Stimulated activated memory B cell treated with anti-CD40 and anti-IgM and Interleukin-4, amounts not matched to agents 10 μg/mL and 1 μg/mL and 100 μg/mL, for 72 hours (primary cell): ENCODE measurements around the gene ARFIP1.
A peak's percentile ranks its signal among the peaks of the same experiment; 100 is the strongest.
"Not testable (repeated sequence)": the region's sequence is repeated elsewhere in the genome, so short reads cannot be mapped to it uniquely, and the experiment has no call there.

Experiments
- ATAC-seq: fragments of 150-1000 bp; cut with Tn5 transposase; 2 replicates; pipeline ENCODE4 v1.10.0; 2021
- H3K27ac Mint-ChIP-seq: one replicate; pipeline ENCODE4 v1.8.0; 2022; ENCODE audit warnings: mild to moderate bottlenecking, mixed read lengths
- H3K27me3 Mint-ChIP-seq: one replicate; pipeline ENCODE4 v1.8.0; 2022; ENCODE audit warnings: mixed read lengths
- H3K36me3 Mint-ChIP-seq: one replicate; pipeline ENCODE4 v1.8.0; 2022; ENCODE audit warnings: mixed read lengths
- H3K4me1 Mint-ChIP-seq: one replicate; pipeline ENCODE4 v1.8.0; 2022; ENCODE audit warnings: mixed read lengths
- H3K4me3 Mint-ChIP-seq: one replicate; pipeline ENCODE4 v1.8.0; 2022; ENCODE audit warnings: mild to moderate bottlenecking, moderate library complexity, mixed read lengths
- H3K9me3 Mint-ChIP-seq: one replicate; pipeline ENCODE4 v1.8.0; 2022; ENCODE audit warnings: mixed read lengths

Gene ARFIP1

GRCh38 chr4:152810715-152811287 is 31.0 kb downstream of the ARFIP1 start:
- H3K9me3 Mint-ChIP-seq = peaks cover 20% of the 10 kb centered on the region
- H3K36me3 Mint-ChIP-seq = peaks cover 62% of the 10 kb centered on the region
- H3K27ac Mint-ChIP-seq = no peak overlapping the region
- peaks cover 35% of the 10 kb centered on the region for H3K4me1 Mint-ChIP-seq
- no peaks in the 10 kb centered on the region for H3K27me3 Mint-ChIP-seq
- H3K4me3 Mint-ChIP-seq = no peak overlapping the region
- no peak for ATAC-seq

GRCh38 chr4:152815078-152815477 is 35.3 kb downstream of the ARFIP1 start:
- no peak overlapping the region for H3K27ac Mint-ChIP-seq
- peaks cover 28% of the 10 kb centered on the region for H3K9me3 Mint-ChIP-seq
- peaks cover 35% of the 10 kb centered on the region for H3K4me1 Mint-ChIP-seq
- H3K36me3 Mint-ChIP-seq = peaks cover 82% of the 10 kb centered on the region
- no peak for ATAC-seq
- H3K4me3 Mint-ChIP-seq = no peak overlapping the region
- no peaks in the 10 kb centered on the region for H3K27me3 Mint-ChIP-seq

GRCh38 chr4:152817331-152817730 is 37.6 kb downstream of the ARFIP1 start:
- peaks cover 60% of the 10 kb centered on the region for H3K36me3 Mint-ChIP-seq
- H3K4me1 Mint-ChIP-seq = peaks cover 35% of the 10 kb centered on the region
- ATAC-seq = no peak
- H3K4me3 Mint-ChIP-seq = no peak overlapping the region
- no peaks in the 10 kb centered on the region for H3K27me3 Mint-ChIP-seq
- H3K27ac Mint-ChIP-seq = no peak overlapping the region
- peaks cover 26% of the 10 kb centered on the region for H3K9me3 Mint-ChIP-seq

- Mint-ChIP-seq H3K36me3 (peaks cover 43% of the 10 kb centered on the region), H3K4me1 (peaks cover 24% of the 10 kb centered on the region), H3K9me3 (peaks cover 16% of the 10 kb centered on the region), H3K4me3 (no peak overlapping the region), H3K27me3 (no peaks in the 10 kb centered on the region), H3K27ac (no peak overlapping the region)
- no peak for ATAC-seq
Observed at GRCh38 chr4:152819026-152819645, 39.4 kb downstream of the ARFIP1 start.

- Mint-ChIP-seq H3K27me3 (no peaks in the 10 kb centered on the region), H3K4me1 (peaks cover 21% of the 10 kb centered on the region), H3K4me3 (no peak overlapping the region), H3K9me3 (peaks cover 14% of the 10 kb centered on the region), H3K27ac (no peak overlapping the region), H3K36me3 (peaks cover 34% of the 10 kb centered on the region)
- ATAC-seq = no peak
Observed at GRCh38 chr4:152820073-152820472, 40.3 kb downstream of the ARFIP1 start.

- H3K27ac Mint-ChIP-seq = no peak overlapping the region
- ATAC-seq = no peak
- no peaks in the 10 kb centered on the region for H3K27me3 Mint-ChIP-seq
- H3K9me3 Mint-ChIP-seq = peaks cover 9% of the 10 kb centered on the region
- H3K4me3 Mint-ChIP-seq = no peak overlapping the region
- peaks cover 4% of the 10 kb centered on the region for H3K4me1 Mint-ChIP-seq
- peaks cover 11% of the 10 kb centered on the region for H3K36me3 Mint-ChIP-seq
Observed at GRCh38 chr4:152822323-152822722, 42.6 kb downstream of the ARFIP1 start.

- Mint-ChIP-seq H3K4me3 (no peak overlapping the region), H3K4me1 (no peaks in the 10 kb centered on the region), H3K27ac (no peak overlapping the region), H3K36me3 (peaks cover 13% of the 10 kb centered on the region), H3K9me3 (peaks cover 12% of the 10 kb centered on the region), H3K27me3 (no peaks in the 10 kb centered on the region)
- ATAC-seq = no peak
Observed at GRCh38 chr4:152824561-152824960, 44.8 kb downstream of the ARFIP1 start.

GRCh38 chr4:152825336-152825735 is 45.6 kb downstream of the ARFIP1 start:
- no peak overlapping the region for H3K27ac Mint-ChIP-seq
- peaks cover 12% of the 10 kb centered on the region for H3K9me3 Mint-ChIP-seq
- no peaks in the 10 kb centered on the region for H3K4me1 Mint-ChIP-seq
- ATAC-seq = no peak
- no peaks in the 10 kb centered on the region for H3K27me3 Mint-ChIP-seq
- peaks cover 13% of the 10 kb centered on the region for H3K36me3 Mint-ChIP-seq
- no peak overlapping the region for H3K4me3 Mint-ChIP-seq

- no peak overlapping the region for H3K4me3 Mint-ChIP-seq
- H3K36me3 Mint-ChIP-seq = peaks cover 32% of the 10 kb centered on the region
Observed at GRCh38 chr4:152828122-152828521, 48.4 kb downstream of the ARFIP1 start.

GRCh38 chr4:152831416-152831815 is 51.7 kb downstream of the ARFIP1 start:
- Mint-ChIP-seq H3K4me1 (no peaks in the 10 kb centered on the region), H3K36me3 (peaks cover 65% of the 10 kb centered on the region), H3K9me3 (peaks cover 10% of the 10 kb centered on the region), H3K27me3 (no peaks in the 10 kb centered on the region), H3K27ac (no peak overlapping the region), H3K4me3 (no peak overlapping the region)
- no peak for ATAC-seq

More at GRCh38 chr4:152828122-152828521, 48.4 kb downstream of the ARFIP1 start:
- Mint-ChIP-seq H3K27ac (no peak overlapping the region), H3K4me1 (no peaks in the 10 kb centered on the region), H3K9me3 (peaks cover 12% of the 10 kb centered on the region), H3K27me3 (no peaks in the 10 kb centered on the region)
- no peak for ATAC-seq

GRCh38 chr4:152836936-152837335 is 57.2 kb downstream of the ARFIP1 start:
- peaks cover 10% of the 10 kb centered on the region for H3K9me3 Mint-ChIP-seq
- H3K27me3 Mint-ChIP-seq = no peaks in the 10 kb centered on the region
- no peak overlapping the region for H3K27ac Mint-ChIP-seq
- H3K36me3 Mint-ChIP-seq = peaks cover 95% of the 10 kb centered on the region
- peaks cover 23% of the 10 kb centered on the region for H3K4me1 Mint-ChIP-seq
- H3K4me3 Mint-ChIP-seq = no peak overlapping the region
- no peak for ATAC-seq

- Mint-ChIP-seq H3K36me3 (peaks cover 77% of the 10 kb centered on the region), H3K27ac (peak overlapping the region; percentile 26), H3K4me3 (peak overlapping the region; percentile 15), H3K4me1 (peaks cover 23% of the 10 kb centered on the region)
- H3K9me3 Mint-ChIP-seq, H3K27me3 Mint-ChIP-seq, ATAC-seq: not testable (repeated sequence)
Observed at GRCh38 chr4:152839729-152840128, 60.0 kb downstream of the ARFIP1 start.

GRCh38 chr4:152843481-152844090 is 63.8 kb downstream of the ARFIP1 start:
- Mint-ChIP-seq H3K4me3 (no peak overlapping the region), H3K9me3 (peaks cover 7% of the 10 kb centered on the region), H3K27me3 (no peaks in the 10 kb centered on the region), H3K27ac (no peak overlapping the region), H3K4me1 (peaks cover 18% of the 10 kb centered on the region), H3K36me3 (peaks cover 39% of the 10 kb centered on the region)
- ATAC-seq = no peak

GRCh38 chr4:152847376-152847775 is 67.6 kb downstream of the ARFIP1 start:
- Mint-ChIP-seq H3K4me1 (peaks cover 28% of the 10 kb centered on the region), H3K27me3 (no peaks in the 10 kb centered on the region), H3K9me3 (no peaks in the 10 kb centered on the region), H3K4me3 (no peak overlapping the region), H3K36me3 (peaks cover 17% of the 10 kb centered on the region), H3K27ac (no peak overlapping the region)
- no peak for ATAC-seq

- no peak for ATAC-seq
- Mint-ChIP-seq H3K27ac (no peak overlapping the region), H3K9me3 (peaks cover 6% of the 10 kb centered on the region), H3K4me3 (no peak overlapping the region), H3K27me3 (no peaks in the 10 kb centered on the region), H3K4me1 (peaks cover 28% of the 10 kb centered on the region), H3K36me3 (peaks cover 22% of the 10 kb centered on the region)
Observed at GRCh38 chr4:152848508-152848907, 68.8 kb downstream of the ARFIP1 start.

GRCh38 chr4:152849350-152849749 is 69.6 kb downstream of the ARFIP1 start:
- peaks cover 8% of the 10 kb centered on the region for H3K9me3 Mint-ChIP-seq
- no peaks in the 10 kb centered on the region for H3K27me3 Mint-ChIP-seq
- H3K36me3 Mint-ChIP-seq = peaks cover 27% of the 10 kb centered on the region
- no peak for ATAC-seq
- peak overlapping the region; percentile 88 for H3K27ac Mint-ChIP-seq
- peaks cover 28% of the 10 kb centered on the region for H3K4me1 Mint-ChIP-seq
- no peak overlapping the region for H3K4me3 Mint-ChIP-seq
